Endothelial cell of umbilical vein (primary cell): ENCODE results near the gene PALMD. TPM values are rescaled to one million over a fixed set of nuclear protein-coding genes. Genes with fewer than 3 reads are reported as not detected.

Experiments
- BruUV-seq: library from RNA; stranded (reverse); fragments of 400-500 nt; replicated peaks from 2 replicates; lab custom pipeline; 2021; lab: Mats Ljungman, UMichigan
- CTCF ChIA-PET: fragments of 300-600, 350-600 bp; sonication (Branson Sonifier 250); formaldehyde crosslinking; loops from one replicate; lab custom pipeline; 2021; ENCODE audit warnings: antibody characterized with exemption, inconsistent platforms; lab: Charles Lee
- POLR2A ChIA-PET: fragments of 300-600, 350-600 bp; sonication (Branson Sonifier 250); formaldehyde crosslinking; loops from one replicate; lab custom pipeline; 2021; ENCODE audit warnings: antibody characterized with exemption, inconsistent platforms; lab: Charles Lee
- DNase-seq: peaks from one replicate; pipeline ENCODE4 v3.0.0-alpha.2; 2011; ENCODE audit warnings: low read depth, low spot score
- FAIRE-seq: peaks from 2 replicates; lab custom pipeline; 2011; peaks lifted over from hg19 to GRCh38; lab: Jason Lieb, UNC
- H2AFZ ChIP-seq: 2 replicates; pipeline ENCODE4 v1.6.0; 2012; ENCODE audit warnings: low read depth, low read length, control low read depth, inconsistent platforms
- H3K27ac ChIP-seq: 2 replicates; pipeline ENCODE4 v1.5.1; 2011; ENCODE audit warnings: low read depth, mild to moderate bottlenecking, control low read depth, low read length, moderate library complexity; ENCODE audit not compliant: insufficient read depth
- H3K27me3 ChIP-seq, 2 experiments: 2 replicates each; pipeline versions ENCODE4 v1.6.0 to v1.6.1; 2011; ENCODE audit warnings: low read length in 2 of 2, mixed read lengths in 1 of 2; ENCODE audit not compliant: control insufficient read depth in 2 of 2, insufficient read depth in 2 of 2
- H3K36me3 ChIP-seq, 2 experiments: 2 replicates in 1 of 2; 3 replicates in 1 of 2; pipeline ENCODE4 v1.5.1; 2011; ENCODE audit warnings: low read length in 2 of 2, mild to moderate bottlenecking in 1 of 2, moderate library complexity in 1 of 2; ENCODE audit not compliant: control insufficient read depth in 2 of 2, insufficient read depth in 2 of 2; ENCODE audit errors: extremely low read depth in 1 of 2
- H3K4me1 ChIP-seq: 3 replicates; pipeline ENCODE4 v1.5.1; 2011; ENCODE audit warnings: mild to moderate bottlenecking, low read length; ENCODE audit not compliant: control insufficient read depth, insufficient read depth; ENCODE audit errors: extremely low read depth
- H3K4me2 ChIP-seq: 2 replicates; pipeline ENCODE4 v1.6.1; 2011; ENCODE audit warnings: low read length, control low read depth, mixed read lengths; ENCODE audit not compliant: insufficient read depth
- H3K4me3 ChIP-seq, 3 experiments: fragments of 200-600 bp in 1 of 3; sonication (generic), shearing (Covaris generic) in 1 of 3; replicated peaks in 1 of 3; 2 replicates each; pipeline ENCODE4 v1.5.1; 2011 to 2016; ENCODE audit warnings: control low read depth in 3 of 3, low read length in 3 of 3, mild to moderate bottlenecking in 2 of 3, inconsistent platforms in 1 of 3, low read depth in 1 of 3, moderate library complexity in 1 of 3; ENCODE audit not compliant: insufficient read depth in 1 of 3
- H3K79me2 ChIP-seq: 2 replicates; pipeline ENCODE4 v1.6.0; 2012; ENCODE audit warnings: low read length, inconsistent platforms; ENCODE audit not compliant: control insufficient read depth, insufficient read depth
- H3K9ac ChIP-seq: replicated peaks from 2 replicates; pipeline ENCODE3; 2011; ENCODE audit warnings: low read length, control low read depth; ENCODE audit not compliant: insufficient read depth; ENCODE audit errors: extremely low read depth
- H3K9me1 ChIP-seq: replicated peaks from 3 replicates; pipeline ENCODE4 v1.6.0; 2011; ENCODE audit warnings: mild to moderate bottlenecking, low read length; ENCODE audit not compliant: control insufficient read depth, insufficient read depth; ENCODE audit errors: extremely low read depth
- H3K9me3 ChIP-seq: replicated peaks from 2 replicates; pipeline ENCODE4 v1.5.1; 2012; ENCODE audit warnings: low read length, inconsistent platforms; ENCODE audit not compliant: control insufficient read depth, insufficient read depth
- H4K20me1 ChIP-seq: replicated peaks from 2 replicates; pipeline ENCODE3; 2011; ENCODE audit warnings: mild to moderate bottlenecking, low read length; ENCODE audit not compliant: control insufficient read depth, insufficient read depth; ENCODE audit errors: extremely low read depth
- CTCF ChIP-seq, 2 donors: IDR thresholded peaks; 1 replicate in 1 of 2; 2 replicates in 1 of 2; pipeline ENCODE4 v1.5.1; 2011; ENCODE audit warnings: low read length in 2 of 2, mild to moderate bottlenecking in 2 of 2, moderate library complexity in 2 of 2, control low read depth in 1 of 2, inconsistent platforms in 1 of 2, low read depth in 1 of 2; ENCODE audit not compliant: insufficient read depth in 1 of 2; ENCODE audit errors: extremely low read depth in 1 of 2
- EZH2 ChIP-seq: IDR thresholded peaks from 2 replicates; pipeline ENCODE4 v1.6.1; 2012; ENCODE audit warnings: borderline replicate concordance, low read depth, mild to moderate bottlenecking, moderate library complexity, low read length, inconsistent platforms; ENCODE audit not compliant: severe bottlenecking
- FOS ChIP-seq: IDR thresholded peaks from 2 replicates; pipeline ENCODE4 v1.6.1; 2011; ENCODE audit warnings: mild to moderate bottlenecking, low read length, moderate library complexity, borderline replicate concordance; ENCODE audit not compliant: insufficient read depth
- GATA2 ChIP-seq: IDR thresholded peaks from 2 replicates; pipeline ENCODE4 v1.7.0; 2011; ENCODE audit warnings: low read depth, mild to moderate bottlenecking, moderate library complexity, mixed read lengths, low read length; ENCODE audit not compliant: insufficient read length, insufficient read depth
- JUN ChIP-seq: IDR thresholded peaks from 2 replicates; pipeline ENCODE4 v1.6.1; 2011; ENCODE audit warnings: borderline replicate concordance, low read depth; ENCODE audit not compliant: insufficient read length, insufficient read depth
- MAX ChIP-seq: IDR thresholded peaks from 2 replicates; pipeline ENCODE4 v1.6.1; 2011; ENCODE audit not compliant: insufficient read depth, insufficient read length
- MYC ChIP-seq: IDR thresholded peaks from one replicate; pipeline ENCODE4 v1.6.1; 2011; ENCODE audit warnings: mild to moderate bottlenecking, low read depth, low read length
- POLR2A ChIP-seq: IDR thresholded peaks from 2 replicates; pipeline ENCODE4 v1.6.1; 2012; ENCODE audit warnings: low read depth, mild to moderate bottlenecking, control low read depth, low read length
- POLR2AphosphoS5 ChIP-seq: IDR thresholded peaks from 2 replicates; pipeline ENCODE4 v1.6.1; 2012; ENCODE audit warnings: low read depth, mild to moderate bottlenecking, control low read depth, low read length, moderate library complexity; ENCODE audit not compliant: insufficient read depth
- dilution Hi-C: fragments of 300-500 bp; cut with MboI; formaldehyde crosslinking; loops from one replicate; pipeline ENCODE4 v1.15.0; 2019; ENCODE audit warnings: low sequenced_read_pairs; ENCODE audit not compliant: extremely low pct_ligation_motif_present
- intact Hi-C: fragments of 100-400 bp; cut with micrococcal nuclease; formaldehyde crosslinking; loops from one replicate; pipeline ENCODE4 v1.10.0; 2022
- polyA plus RNA-seq, 4 experiments: library from polyadenylated mRNA; depleted of rRNA in 3 of 4; stranded (reverse) in 3 of 4; unstranded in 1 of 4; fragments of >200 nt; gene quantifications; 2 replicates each; pipeline versions ENCODE4 v1.2.1 to v1.2.3, GENCODE V29; 2011 to 2012; ENCODE audit warnings: missing spikeins in 1 of 4
- total RNA-seq: library from RNA; stranded (reverse); gene quantifications from 2 replicates; pipeline ENCODE4 v1.2.3, GENCODE V29; 2021

The PALMD gene
- total and polyA plus RNA-seq, 2 donors (not counting 3 experiments of a cell fraction or from before 2014, with no cell fraction given) = 52.6 to 137 TPM

DNA sequence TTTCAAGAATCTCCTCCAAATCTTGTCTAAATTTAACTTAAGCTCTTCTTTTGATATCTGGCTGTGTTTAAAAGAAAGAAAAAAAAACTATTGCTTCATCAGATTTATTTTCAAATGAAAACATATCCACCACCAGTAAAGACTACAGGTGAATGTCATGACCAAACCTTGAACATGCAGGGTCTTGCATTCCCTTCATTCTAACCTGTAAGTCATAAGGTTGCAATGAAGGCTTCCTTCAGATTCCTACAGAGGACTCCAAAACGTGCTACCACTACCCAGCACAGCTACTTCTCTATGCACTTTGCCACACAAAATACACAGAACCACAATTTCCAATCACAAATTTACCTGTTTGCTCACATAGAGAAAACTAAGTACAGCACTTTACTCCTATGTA lies 94.2 kb downstream of the PALMD start:
- Histone ChIP-seq H3K4me3 (no peak overlapping the region), H3K9me3 (no peaks in the 10 kb centered on the region), H3K9me1 (no peaks in the 10 kb centered on the region), H4K20me1 (no peaks in the 10 kb centered on the region), H3K79me2 (no peaks in the 10 kb centered on the region), H2AFZ (no peak overlapping the region), H3K27ac (no peak overlapping the region), H3K4me2 (no peak overlapping the region), H3K27me3 (no peaks in the 10 kb centered on the region), H3K4me1 (no peaks in the 10 kb centered on the region), H3K9ac (no peak overlapping the region), H3K36me3 (no peaks in the 10 kb centered on the region)
- ChIA-PET POLR2A (no interaction called here), CTCF (interaction anchor here (2.9 kb wide), 1 partner anchor 946 kb away, joined by 12 read pairs; no protein-coding TSS in a partner anchor)
- DNase-seq = no peak
- dilution Hi-C loops = no loop called here
- no peak for FAIRE-seq
- no TSS peak for BruUV-seq
- TF ChIP-seq FOS (no peak), POLR2A (no peak), EZH2 (no peak), MAX (no peak), JUN (no peak), CTCF (IDR thresholded peaks at IDR 0.05; ENCODE audit: extremely low read depth in 1 of 2, insufficient read depth in 1 of 2, low read depth in 1 of 2, low read length in 2 of 2) (no peak), POLR2AphosphoS5 (no peak), MYC (no peak), GATA2 (no peak)
- intact Hi-C loops = no loop called here

Other genes starting within 250 kb of the PALMD start
- 3.1 and 4.8 TPM in 2 replicates for gene FRRS1, start 120.5 kb downstream of the PALMD start, total RNA-seq
- gene FRRS1, start 120.5 kb downstream of the PALMD start, polyA plus RNA-seq = 1.1 TPM in 2 replicates
- 10.5 and 10.7 TPM in 2 replicates for gene AGL, start 204.2 kb downstream of the PALMD start, total RNA-seq
- 0.96 and 1.5 TPM in 2 replicates for gene AGL, start 204.2 kb downstream of the PALMD start, polyA plus RNA-seq